ENCODE measurements around the gene TBC1D1.

DNA sequence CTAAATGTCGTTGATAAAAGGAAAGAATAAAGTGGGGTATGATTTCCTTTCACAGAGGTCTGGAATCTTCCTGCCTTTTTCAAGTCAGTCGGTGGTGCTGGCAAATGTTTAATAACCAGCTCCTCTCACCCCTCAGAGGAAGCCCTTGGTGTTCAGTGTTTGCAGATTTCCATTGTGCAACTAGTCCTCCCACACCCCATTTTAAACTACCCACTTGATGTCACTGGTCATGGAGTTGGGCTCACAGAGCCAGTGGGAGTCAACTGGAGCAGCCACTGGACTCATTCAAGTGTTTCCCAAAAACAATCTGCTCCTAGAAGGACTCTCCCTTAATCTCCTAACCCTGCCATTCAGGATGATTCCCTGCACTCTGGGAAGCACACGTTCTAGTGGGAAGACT lies 218.5 kb downstream of the TBC1D1 start:
- TF ChIP-seq, protein P1, sequence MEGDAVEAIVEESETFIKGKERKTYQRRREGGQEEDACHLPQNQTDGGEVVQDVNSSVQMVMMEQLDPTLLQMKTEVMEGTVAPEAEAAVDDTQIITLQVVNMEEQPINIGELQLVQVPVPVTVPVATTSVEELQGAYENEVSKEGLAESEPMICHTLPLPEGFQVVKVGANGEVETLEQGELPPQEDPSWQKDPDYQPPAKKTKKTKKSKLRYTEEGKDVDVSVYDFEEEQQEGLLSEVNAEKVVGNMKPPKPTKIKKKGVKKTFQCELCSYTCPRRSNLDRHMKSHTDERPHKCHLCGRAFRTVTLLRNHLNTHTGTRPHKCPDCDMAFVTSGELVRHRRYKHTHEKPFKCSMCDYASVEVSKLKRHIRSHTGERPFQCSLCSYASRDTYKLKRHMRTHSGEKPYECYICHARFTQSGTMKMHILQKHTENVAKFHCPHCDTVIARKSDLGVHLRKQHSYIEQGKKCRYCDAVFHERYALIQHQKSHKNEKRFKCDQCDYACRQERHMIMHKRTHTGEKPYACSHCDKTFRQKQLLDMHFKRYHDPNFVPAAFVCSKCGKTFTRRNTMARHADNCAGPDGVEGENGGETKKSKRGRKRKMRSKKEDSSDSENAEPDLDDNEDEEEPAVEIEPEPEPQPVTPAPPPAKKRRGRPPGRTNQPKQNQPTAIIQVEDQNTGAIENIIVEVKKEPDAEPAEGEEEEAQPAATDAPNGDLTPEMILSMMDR (IDR thresholded peaks at IDR 0.05; ENCODE audit: low read depth, low read length, poor library complexity, severe bottlenecking), result no peak
- TF ChIP-seq EZH2phosphoT487 (IDR thresholded peaks at IDR 0.05; ENCODE audit: borderline replicate concordance, low read length), result no peak

Data from DOHH2 (cell line).